Activated T-cell treated with anti-CD3 and anti-CD28 coated beads, Interleukin-2, amount 50 U/mL, for 72 hours (primary cell): Measurements from ENCODE around the gene MCCC2. TPM values are rescaled to one million over a fixed set of nuclear protein-coding genes. Genes with fewer than 3 reads are reported as not detected.
"Not testable (repeated sequence)": the region's sequence is repeated elsewhere in the genome, so short reads cannot be mapped to it uniquely, and the experiment has no call there.

ENCODE experiments used
- ATAC-seq, 2 donors: fragments of 150-1000 bp; cut with Tn5 transposase; replicated peaks in 1 of 2; 2 replicates each; pipeline ENCODE4 v1.10.0; 2021; ENCODE audit warnings: moderate library complexity in 2 of 2, mild to moderate bottlenecking in 1 of 2
- DNase-seq, 2 donors: peaks; one replicate each; pipeline ENCODE4 v3.0.0; 2021 to 2022; ENCODE audit warnings: mixed read lengths in 1 of 2
- H3K27ac Mint-ChIP-seq: one replicate; pipeline ENCODE4 v1.8.0; 2022; ENCODE audit warnings: mild to moderate bottlenecking, moderate library complexity, mixed read lengths
- H3K27me3 Mint-ChIP-seq: one replicate; pipeline ENCODE4 v1.8.0; 2022; ENCODE audit warnings: low read depth, mixed read lengths
- H3K36me3 Mint-ChIP-seq, 2 donors: one replicate each; pipeline ENCODE4 v1.8.0; 2022; ENCODE audit warnings: mixed read lengths in 2 of 2, mild to moderate bottlenecking in 1 of 2; ENCODE audit not compliant: insufficient read depth in 2 of 2
- H3K4me1 Mint-ChIP-seq: one replicate; pipeline ENCODE4 v1.8.0; 2022; ENCODE audit warnings: low read depth, mixed read lengths
- H3K4me3 Mint-ChIP-seq, 2 donors: one replicate each; pipeline ENCODE4 v1.8.0; 2022; ENCODE audit warnings: mild to moderate bottlenecking in 2 of 2, mixed read lengths in 2 of 2, moderate library complexity in 2 of 2
- H3K9me3 Mint-ChIP-seq, 2 donors: one replicate each; pipeline ENCODE4 v1.8.0; 2022; ENCODE audit warnings: mixed read lengths in 2 of 2
- total RNA-seq, 2 donors: library from RNA; stranded (reverse); gene quantifications; one replicate each; pipeline ENCODE4 v1.2.3, GENCODE V29; 2022

MCCC2 gene
- total RNA-seq, 2 donors from 2014 or later: 49.6 to 51.3 TPM

DNA sequence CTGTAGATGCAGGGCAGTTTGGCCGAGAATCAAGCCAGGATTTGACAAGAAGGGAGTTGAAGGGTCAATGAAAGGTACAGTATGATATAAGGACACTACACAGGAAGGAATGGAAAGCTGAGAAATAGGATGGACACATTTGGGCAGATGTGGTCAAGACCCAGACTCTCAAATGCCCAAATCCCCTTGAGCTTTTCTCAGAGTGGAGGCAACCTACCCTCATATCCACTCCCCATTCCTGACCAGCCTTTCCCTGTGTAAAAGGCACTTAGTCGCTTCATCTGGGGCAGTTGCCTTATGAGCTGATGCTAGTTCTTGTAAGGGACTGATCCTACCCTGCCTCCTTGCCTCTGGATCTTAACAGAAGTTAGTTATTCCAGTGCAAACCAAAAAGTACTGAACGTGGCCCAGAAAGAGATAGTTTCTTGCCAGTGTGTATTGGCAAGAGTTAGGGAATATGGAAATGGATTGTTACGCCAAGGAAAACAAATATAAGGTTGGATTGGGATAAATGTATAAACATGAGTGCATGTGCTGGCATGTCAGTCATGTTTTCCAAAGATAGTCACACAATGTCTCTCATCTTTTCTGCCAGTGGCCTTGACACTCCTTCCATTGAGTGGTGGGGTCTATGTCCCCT, 4.1 kb upstream of the MCCC2 start:
- peaks cover 0 to 1% of the 10 kb centered on the region in 2 donors for H3K36me3 Mint-ChIP-seq
- H3K27me3 Mint-ChIP-seq: no peaks in the 10 kb centered on the region
- ATAC-seq (no peak), DNase-seq (no peak)
- no peak overlapping the region for H3K27ac Mint-ChIP-seq
- peaks cover 0 to 3% of the 10 kb centered on the region in 2 donors for H3K9me3 Mint-ChIP-seq
- no peak overlapping the region for H3K4me3 Mint-ChIP-seq
- H3K4me1 Mint-ChIP-seq: peaks cover 9% of the 10 kb centered on the region

DNA sequence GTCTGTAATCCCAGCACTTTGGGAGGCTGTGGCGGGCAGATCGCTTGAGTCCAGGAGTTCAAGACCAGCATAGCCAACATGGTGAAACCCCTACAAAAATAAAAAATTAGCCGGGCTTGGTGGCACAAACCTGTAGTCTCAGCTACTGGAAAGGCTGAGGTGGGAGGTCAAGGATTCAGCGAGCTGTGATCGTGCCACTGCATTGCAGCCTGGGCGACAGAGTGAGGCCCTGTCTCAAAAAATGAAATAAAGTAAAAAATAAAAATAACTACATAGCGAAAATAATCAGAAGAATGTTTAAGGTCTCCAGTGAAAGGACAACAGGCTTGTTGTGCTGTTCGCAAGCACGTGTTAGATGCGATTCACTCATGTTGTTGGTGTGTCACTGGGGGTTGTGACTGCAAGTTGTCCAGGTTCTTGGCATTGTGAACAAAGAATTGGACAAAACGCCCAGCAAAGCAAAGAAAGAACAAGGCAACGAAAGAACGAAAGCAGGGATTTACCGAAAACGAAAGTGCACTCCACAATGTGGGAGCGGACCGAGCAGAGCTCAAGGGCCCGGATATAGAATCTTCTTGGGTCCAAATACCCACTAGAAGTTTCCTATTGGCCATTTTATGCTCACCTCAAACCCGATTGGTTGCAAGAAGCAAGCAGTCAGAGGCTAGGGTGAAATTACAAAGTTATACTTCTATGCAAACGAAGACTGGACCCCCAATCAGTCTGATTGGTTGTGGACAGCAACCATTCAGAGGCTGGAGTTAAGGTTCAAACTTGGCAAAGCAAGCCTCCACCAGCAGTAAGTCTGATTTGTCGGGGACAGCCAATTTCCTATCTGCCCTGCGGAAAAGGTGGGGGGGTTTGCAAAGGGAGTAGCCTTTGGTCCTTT, 844 bp upstream of the MCCC2 start:
- H3K27me3 Mint-ChIP-seq: no peaks in the 10 kb centered on the region
- DNase-seq: peak in 1 of 2 donors; percentile 7
- H3K27ac Mint-ChIP-seq: peak overlapping the region; percentile 97
- no peak for ATAC-seq
- peaks cover 40% of the 10 kb centered on the region for H3K4me1 Mint-ChIP-seq
- H3K9me3 Mint-ChIP-seq: no peaks in the 10 kb centered on the region
- H3K36me3 Mint-ChIP-seq: peaks cover 2 to 3% of the 10 kb centered on the region in 2 donors
- peak overlapping the region; percentile 87 to 93 for H3K4me3 Mint-ChIP-seq

DNA sequence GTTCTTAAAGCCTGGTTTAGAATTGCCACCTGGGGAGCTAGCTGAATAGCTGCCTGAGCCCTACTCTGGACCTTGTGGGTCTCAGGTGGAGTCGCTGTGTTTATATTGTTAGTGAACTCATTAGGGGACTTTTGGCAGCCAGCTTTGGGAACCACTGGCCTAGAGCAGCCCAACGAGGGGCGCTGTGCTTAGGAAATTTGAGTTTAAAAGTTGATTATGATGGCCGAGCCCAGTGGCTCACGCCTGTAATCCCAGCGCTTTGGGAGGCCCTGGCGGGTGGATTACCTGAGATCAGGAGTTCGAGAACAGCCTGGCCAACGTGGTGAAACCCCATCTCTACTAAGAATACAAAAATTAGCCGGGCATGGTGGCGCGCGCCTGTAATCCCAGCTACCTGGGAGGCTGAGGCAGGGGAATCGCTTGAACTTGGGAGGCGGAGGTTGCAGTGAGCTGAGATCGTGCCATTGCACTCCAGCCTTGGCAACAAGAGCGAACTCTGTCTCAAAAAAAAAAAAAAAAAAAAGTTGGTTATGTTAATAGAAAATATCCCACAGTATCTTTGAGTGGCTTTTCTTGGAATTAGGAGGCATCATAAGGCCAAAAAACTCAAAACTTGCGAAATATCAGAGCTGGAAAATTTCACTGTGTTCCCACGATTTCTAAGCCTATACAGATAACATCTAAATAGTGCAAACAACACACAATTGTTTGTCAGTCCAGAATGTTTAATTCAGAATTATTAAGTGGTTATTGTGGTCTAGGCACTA, 809 bp downstream of the MCCC2 start:
- peaks cover 3 to 6% of the 10 kb centered on the region in 2 donors for H3K36me3 Mint-ChIP-seq
- DNase-seq: peak in 1 of 2 donors; percentile 6
- no peaks in the 10 kb centered on the region for H3K9me3 Mint-ChIP-seq
- no peaks in the 10 kb centered on the region for H3K27me3 Mint-ChIP-seq
- peaks cover 40% of the 10 kb centered on the region for H3K4me1 Mint-ChIP-seq
- ATAC-seq: peak; percentile 1 to 2
- peak overlapping the region; percentile 87 to 93 for H3K4me3 Mint-ChIP-seq
- H3K27ac Mint-ChIP-seq: peak overlapping the region; percentile 97

DNA sequence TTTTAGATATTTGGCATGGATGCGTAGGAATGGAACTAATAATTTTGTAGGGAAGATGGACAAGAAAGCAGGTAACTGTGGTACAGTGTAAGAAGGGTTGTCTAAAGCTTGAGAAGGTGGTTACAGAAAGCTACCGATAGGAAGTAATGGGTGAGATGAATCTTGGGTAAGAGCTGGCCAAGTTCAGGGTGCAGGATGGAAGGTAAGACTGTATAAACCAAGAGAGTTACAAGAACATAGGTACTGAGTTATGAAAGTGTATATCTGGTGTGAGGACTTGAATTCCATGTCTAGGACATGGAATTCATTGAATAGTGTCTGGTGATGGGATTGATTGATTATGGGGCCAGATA, 1.4 kb downstream of the MCCC2 start:
- no peaks in the 10 kb centered on the region for H3K27me3 Mint-ChIP-seq
- no peaks in the 10 kb centered on the region for H3K9me3 Mint-ChIP-seq
- ATAC-seq: no peak
- H3K36me3 Mint-ChIP-seq: peaks cover 3 to 6% of the 10 kb centered on the region in 2 donors
- peak overlapping the region; percentile 97 for H3K27ac Mint-ChIP-seq
- H3K4me1 Mint-ChIP-seq: peaks cover 40% of the 10 kb centered on the region
- no peak for DNase-seq
- peak overlapping the region; percentile 87 to 93 for H3K4me3 Mint-ChIP-seq

DNA sequence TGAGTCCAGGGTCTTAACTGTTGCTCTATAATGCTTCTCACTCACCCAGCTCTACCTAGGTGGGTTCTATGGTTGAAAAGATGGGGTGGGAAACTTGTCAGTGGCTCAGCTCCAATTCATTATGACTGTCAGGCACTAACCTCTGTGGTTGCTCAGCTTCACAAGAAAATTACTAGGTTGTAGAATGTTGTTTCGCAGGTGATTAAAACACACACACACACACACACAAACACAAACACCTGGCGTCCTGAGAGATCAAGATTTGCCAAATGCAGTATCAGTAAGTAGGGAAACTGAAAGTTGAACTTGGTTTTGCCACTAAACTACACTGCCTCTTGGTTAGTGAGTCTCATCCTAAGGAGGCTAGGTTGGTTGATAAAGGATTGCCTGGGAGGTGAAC, 2.8 kb downstream of the MCCC2 start:
- ATAC-seq (peak; percentile 28 to 35), DNase-seq (peak; percentile 23 to 34)
- Mint-ChIP-seq H3K4me1 (peaks cover 40% of the 10 kb centered on the region), H3K4me3 (peak overlapping the region; percentile 87 to 93), H3K9me3 (no peaks in the 10 kb centered on the region), H3K27ac (peak overlapping the region; percentile 4), H3K36me3 (peaks cover 3 to 6% of the 10 kb centered on the region in 2 donors), H3K27me3 (no peaks in the 10 kb centered on the region)

DNA sequence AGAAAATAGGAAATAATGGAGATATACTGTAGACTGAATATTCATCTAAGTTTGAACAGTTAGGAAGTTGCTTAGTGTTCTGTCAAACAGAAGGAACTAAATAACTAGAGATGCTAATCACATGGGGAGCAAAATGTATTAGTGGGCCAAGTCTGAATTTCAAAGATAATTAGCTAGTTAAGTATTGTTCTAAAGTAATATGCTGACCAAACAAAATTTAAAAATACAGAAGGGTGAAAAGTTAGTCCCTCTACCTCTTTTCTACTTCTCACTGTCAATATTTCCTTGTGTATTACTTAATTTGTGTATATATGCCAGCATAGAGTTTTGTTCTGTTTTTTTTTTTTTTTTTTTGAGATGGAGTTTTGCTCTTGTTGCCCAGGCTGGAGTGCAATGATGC, 4.0 kb downstream of the MCCC2 start:
- Mint-ChIP-seq H3K27ac (no peak overlapping the region), H3K9me3 (no peaks in the 10 kb centered on the region), H3K4me1 (peaks cover 33% of the 10 kb centered on the region), H3K4me3 (peak overlapping the region in 1 of 2 donors; percentile 7), H3K27me3 (no peaks in the 10 kb centered on the region), H3K36me3 (peaks cover 3 to 8% of the 10 kb centered on the region in 2 donors)
- no peak for ATAC-seq
- DNase-seq: no peak

DNA sequence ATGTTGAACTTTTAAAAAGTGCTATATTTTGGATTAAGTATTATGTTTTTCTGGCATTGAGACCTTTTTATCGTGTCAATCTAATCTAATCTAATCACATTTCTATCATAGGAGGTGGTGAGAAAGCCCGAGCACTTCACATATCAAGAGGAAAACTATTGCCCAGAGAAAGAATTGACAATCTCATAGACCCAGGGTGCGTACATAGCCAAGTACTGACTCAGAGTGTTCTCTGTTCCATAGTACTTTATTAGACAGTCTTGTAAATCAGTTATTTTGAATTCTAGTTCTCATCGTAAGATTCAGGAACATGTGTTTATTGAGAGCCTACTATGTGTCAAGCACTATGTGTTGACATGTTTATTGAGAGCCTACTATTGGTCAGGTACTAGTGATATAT, 9.0 kb downstream of the MCCC2 start:
- H3K9me3 Mint-ChIP-seq: no peaks in the 10 kb centered on the region
- DNase-seq (no peak), ATAC-seq (no peak)
- H3K4me1 Mint-ChIP-seq: peaks cover 19% of the 10 kb centered on the region
- no peaks in the 10 kb centered on the region for H3K27me3 Mint-ChIP-seq
- no peak overlapping the region for H3K4me3 Mint-ChIP-seq
- H3K27ac Mint-ChIP-seq: peak overlapping the region; percentile 56
- H3K36me3 Mint-ChIP-seq: peaks cover 4 to 21% of the 10 kb centered on the region in 2 donors

DNA sequence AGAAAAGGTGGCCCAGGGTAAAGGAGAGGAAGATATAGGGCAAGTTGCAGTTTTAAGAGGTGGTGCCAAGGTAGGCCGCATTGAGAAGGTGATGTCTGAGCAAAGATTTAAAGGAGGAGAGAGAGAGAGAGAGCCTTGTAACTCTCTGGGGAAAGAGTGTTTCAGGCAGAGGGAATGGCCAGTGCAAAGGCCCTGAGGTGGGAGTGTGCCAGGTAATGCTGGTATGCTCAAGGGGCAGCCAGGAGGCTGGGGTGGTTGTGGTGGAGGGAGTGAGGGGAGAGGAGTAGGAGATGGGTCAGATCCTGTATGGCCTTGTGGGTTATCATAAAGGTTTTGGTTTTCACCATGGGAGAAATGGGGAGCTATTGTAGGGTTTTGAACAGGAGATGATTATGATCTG, 9.9 kb downstream of the MCCC2 start:
- DNase-seq: no peak
- no peaks in the 10 kb centered on the region for H3K27me3 Mint-ChIP-seq
- no peak for ATAC-seq
- H3K36me3 Mint-ChIP-seq: peaks cover 4 to 21% of the 10 kb centered on the region in 2 donors
- H3K4me1 Mint-ChIP-seq: peaks cover 27% of the 10 kb centered on the region
- no peaks in the 10 kb centered on the region for H3K9me3 Mint-ChIP-seq
- H3K4me3 Mint-ChIP-seq: no peak overlapping the region
- H3K27ac Mint-ChIP-seq: peak overlapping the region; percentile 64

DNA sequence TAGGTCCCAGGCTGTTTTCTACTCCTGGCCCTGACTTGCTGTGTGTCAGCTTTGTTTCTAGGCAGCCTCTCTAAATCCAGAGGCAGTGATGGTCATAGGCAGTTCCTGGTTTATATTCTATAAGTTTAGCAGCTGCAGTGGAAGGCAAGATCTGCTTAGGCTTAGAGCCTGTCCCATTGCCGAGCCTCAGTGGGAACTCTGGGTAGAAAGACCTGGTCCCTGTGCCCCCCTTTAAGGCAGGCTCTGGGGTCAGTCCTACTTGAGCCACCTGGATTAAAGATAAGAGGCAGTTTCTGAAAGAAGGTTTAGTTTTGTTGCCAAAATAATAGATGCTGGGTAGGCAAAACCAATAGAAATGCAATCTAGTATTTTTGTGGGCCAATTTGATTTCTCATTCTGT, 13.6 kb downstream of the MCCC2 start:
- peak overlapping the region; percentile 98 for H3K27ac Mint-ChIP-seq
- ATAC-seq: no peak
- DNase-seq: no peak
- H3K4me1 Mint-ChIP-seq: peaks cover 41% of the 10 kb centered on the region
- H3K9me3 Mint-ChIP-seq: no peaks in the 10 kb centered on the region
- H3K4me3 Mint-ChIP-seq: peak overlapping the region; percentile 52 to 82
- H3K36me3 Mint-ChIP-seq: peaks cover 5 to 38% of the 10 kb centered on the region in 2 donors
- H3K27me3 Mint-ChIP-seq: no peaks in the 10 kb centered on the region

DNA sequence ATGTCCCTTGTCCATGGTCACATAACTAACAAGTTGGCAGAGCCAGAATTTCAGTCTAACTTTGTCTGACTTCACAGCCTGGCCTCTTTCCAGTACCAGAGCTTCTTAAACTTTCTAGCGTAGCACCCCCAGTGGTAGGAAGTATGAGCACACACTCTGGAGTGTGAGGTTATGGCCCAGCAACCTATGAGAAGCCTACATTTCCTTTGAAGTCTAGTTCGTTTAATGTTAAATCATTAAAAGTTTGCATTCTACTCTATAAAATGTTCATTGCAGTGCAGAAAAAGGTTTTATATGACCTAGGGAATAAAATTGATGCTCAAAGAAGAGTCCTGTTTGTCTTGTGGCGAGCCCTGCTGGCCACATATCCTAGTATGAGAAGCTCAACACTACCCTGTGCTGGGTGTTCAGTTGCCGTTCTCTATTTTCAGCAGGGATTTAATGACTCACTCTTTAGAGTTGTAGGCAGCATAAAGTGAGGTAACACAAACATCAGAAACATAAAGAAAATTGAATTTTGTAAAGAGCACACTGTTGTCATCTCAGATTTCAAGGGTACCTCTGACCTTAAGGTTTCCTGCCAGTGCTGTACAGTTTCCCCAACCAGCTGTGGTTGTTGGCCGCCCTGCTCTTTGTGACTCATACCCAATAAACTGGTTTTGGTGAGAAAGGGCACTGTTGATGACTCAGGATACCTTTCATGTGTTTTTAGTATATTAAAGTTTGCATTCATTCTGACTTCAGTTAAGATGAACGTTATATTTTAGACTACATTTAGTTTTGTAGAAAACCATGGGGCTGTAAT, 14.3 kb downstream of the MCCC2 start:
- Mint-ChIP-seq H3K9me3 (no peaks in the 10 kb centered on the region), H3K36me3 (peaks cover 3 to 32% of the 10 kb centered on the region in 2 donors)

DNA sequence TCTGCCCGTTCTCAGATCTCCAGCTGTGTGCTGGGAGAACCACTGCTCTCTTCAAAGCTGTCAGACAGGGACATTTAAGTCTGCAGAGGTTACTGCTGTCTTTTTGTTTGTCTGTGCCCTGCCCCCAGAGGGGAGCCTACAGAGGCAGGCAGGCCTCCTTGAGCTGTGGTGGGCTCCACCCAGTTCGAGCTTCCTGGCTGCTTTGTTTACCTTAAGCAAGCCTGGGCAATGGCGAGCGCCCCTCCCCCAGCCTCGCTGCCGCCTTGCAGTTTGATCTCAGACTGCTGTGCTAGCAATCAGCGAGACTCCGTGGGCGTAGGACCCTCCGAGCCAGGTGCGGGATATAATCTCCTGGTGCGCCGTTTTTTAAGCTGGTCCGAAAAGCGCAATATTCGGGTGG, 22.8 kb downstream of the MCCC2 start:
- H3K36me3 Mint-ChIP-seq: peaks cover 3 to 15% of the 10 kb centered on the region in 2 donors

More for the DNA sequence above, 14.3 kb downstream of the MCCC2 start:
- ATAC-seq: peak; percentile 95 to 96
- no peaks in the 10 kb centered on the region for H3K27me3 Mint-ChIP-seq
- H3K27ac Mint-ChIP-seq: peak overlapping the region; percentile 98
- peak; percentile 78 to 87 for DNase-seq
- peak overlapping the region; percentile 52 to 82 for H3K4me3 Mint-ChIP-seq
- peaks cover 41% of the 10 kb centered on the region for H3K4me1 Mint-ChIP-seq

DNA sequence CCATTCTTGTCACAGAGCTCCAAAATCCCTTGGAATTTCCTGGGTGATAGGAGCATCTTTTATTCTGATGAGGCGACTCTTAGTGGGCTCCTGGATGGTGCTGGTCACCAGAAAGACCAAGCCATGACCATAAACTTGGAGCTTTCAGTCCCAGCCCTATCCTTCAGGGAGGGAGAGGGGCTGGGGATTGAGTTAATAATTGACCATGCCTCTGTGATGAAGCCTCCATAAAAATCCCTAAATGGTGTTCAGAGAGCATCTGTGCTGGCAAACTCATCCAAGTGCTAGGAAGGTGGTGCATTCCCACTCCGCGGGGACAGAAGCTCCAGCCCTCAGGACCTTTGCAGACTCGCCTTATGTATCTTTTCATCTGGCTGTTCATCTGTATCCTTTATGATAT, 28.7 kb downstream of the MCCC2 start:
- H3K27me3 Mint-ChIP-seq: no peaks in the 10 kb centered on the region
- DNase-seq (no peak), ATAC-seq (no peak)
- H3K9me3 Mint-ChIP-seq: peaks cover 3% of the 10 kb centered on the region in 2 donors
- H3K4me1 Mint-ChIP-seq: no peaks in the 10 kb centered on the region
- H3K27ac Mint-ChIP-seq: no peak overlapping the region
- no peak overlapping the region for H3K4me3 Mint-ChIP-seq
- H3K36me3 Mint-ChIP-seq: peaks cover 13 to 18% of the 10 kb centered on the region in 2 donors

More for the DNA sequence above, 22.8 kb downstream of the MCCC2 start:
- H3K27ac Mint-ChIP-seq, H3K4me3 Mint-ChIP-seq, H3K4me1 Mint-ChIP-seq, H3K9me3 Mint-ChIP-seq, ATAC-seq, H3K27me3 Mint-ChIP-seq, DNase-seq: not testable (repeated sequence)
